GF-D8 (cell line): Measurements from ENCODE around the gene OR8H1.

Experiments used
- DNase-seq: peaks from one replicate; lab custom pipeline; 2025; lab: John Stamatoyannopoulos, UW

Gene OR8H1, protein sequence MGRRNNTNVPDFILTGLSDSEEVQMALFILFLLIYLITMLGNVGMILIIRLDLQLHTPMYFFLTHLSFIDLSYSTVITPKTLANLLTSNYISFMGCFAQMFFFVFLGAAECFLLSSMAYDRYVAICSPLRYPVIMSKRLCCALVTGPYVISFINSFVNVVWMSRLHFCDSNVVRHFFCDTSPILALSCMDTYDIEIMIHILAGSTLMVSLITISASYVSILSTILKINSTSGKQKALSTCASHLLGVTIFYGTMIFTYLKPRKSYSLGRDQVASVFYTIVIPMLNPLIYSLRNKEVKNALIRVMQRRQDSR

DNA sequence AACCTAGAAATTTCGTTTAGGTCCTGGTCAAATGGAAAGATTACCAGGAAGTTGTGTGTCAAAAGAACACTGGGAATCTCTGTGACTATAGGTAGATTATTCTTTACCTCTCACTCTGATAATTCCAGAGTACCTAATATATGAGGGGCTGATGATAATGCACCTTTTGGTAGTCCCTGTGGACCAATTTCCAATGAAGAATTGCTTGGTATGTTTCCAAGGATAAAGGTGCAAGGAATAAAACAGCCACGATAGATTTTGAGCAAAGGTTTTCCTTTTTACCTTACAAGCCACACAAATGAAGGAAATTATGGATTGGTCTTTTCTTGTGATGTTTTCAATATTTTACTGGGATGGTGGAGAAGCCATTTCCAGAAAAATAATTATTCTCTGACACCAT lies at the start of gene OR8H1:
Gene OR8H1, minus strand, starts transcription at position 101 of the 400 bp plus-strand sequence. CDS start 1,192 bp downstream, outside the sequence.
- no peak for DNase-seq

DNA sequence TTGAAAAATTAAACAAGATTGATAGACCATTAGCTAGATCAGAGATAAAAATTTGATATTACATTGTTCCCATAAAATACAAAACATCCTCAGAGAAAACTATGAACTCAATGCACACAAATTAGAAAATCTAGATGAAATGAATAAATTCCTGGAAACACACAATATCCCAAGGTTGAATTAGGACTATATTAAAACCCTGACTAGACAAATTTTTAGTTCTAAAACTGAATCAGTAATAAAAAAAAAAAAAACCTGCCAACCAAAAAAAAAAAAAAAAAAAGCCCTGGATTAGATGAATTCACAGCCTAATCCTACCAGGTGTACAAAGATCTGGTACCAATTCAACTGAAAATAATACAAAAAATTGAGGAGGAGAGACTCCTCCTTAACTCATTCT lies 48.2 kb upstream of the OR8H1 start:
- DNase-seq = no peak

DNA sequence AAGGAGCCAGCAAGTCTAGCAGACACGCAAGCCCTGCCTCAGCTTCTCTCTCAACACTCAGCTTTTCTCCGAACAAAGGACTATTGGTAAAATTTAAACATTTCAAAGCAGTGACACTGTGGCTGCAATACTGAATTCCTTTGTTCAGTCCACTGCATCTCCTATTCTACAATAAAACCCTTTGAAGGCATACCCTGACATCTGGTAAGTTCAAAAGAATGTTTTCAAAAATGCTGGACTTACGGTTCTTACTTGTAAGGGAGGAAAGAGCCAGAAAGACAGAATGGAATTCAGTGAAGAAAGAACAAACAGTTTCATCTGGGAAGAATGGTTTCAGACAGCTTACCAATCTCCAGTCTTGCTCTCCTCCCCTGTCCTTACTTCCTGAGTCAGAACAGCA lies 41.1 kb upstream of the OR8H1 start:
- DNase-seq = no peak

DNA sequence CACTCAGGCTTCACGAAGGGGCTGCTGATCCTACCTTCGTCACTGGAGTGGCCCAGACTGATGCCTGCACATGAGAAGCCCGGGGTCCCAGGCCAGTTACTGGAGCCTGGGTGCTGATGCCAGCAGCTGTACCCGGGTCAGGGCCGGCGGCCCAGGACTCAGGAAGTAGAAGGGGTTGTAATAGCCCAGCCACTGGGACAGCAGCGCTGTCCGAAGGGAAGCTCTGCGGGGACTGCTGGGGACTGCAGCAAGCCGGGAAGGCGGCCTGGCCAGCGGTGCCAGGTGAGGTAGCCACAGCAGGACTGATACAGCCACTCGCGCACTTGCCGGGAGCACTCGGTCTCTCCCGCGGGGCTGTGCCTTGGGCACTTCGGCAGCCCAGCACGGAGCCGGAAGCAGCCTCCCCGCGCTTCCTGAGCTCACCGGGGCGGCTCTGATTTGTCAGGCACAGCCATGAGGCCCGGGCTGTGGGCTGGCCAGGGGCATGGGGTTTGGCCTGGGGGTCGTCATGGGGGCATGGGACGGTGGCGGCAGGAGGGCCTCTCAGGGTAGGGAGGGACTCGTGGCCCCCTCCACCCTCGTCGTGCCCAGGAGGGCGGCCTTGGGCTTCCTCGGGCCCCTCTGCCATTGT lies 39.9 kb upstream of the OR8H1 start:
- no peak for DNase-seq

DNA sequence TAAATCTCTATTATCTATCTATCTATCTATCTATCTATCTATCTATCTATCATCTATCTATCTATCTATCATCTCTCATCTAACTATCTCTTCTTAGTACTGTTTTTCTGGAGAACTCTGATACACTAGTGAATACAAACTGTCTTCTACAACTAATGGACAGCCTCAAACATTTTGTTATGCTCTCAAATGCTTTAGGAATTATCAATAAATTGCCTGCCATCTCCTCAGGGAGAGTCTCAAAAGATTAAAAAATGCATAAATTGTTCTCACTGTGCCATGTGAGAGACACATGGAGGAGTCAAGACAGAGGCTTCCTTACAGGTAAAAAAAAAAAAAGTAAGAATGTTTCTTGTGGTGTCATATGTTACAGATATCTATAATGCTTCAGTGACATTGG lies 22.8 kb upstream of the OR8H1 start, which contains the start of gene OR8K3:
Gene OR8K3, plus strand, starts transcription at position 301 of the 400 bp plus-strand sequence. CDS start 3,163 bp downstream, outside the sequence.
- DNase-seq = no peak

DNA sequence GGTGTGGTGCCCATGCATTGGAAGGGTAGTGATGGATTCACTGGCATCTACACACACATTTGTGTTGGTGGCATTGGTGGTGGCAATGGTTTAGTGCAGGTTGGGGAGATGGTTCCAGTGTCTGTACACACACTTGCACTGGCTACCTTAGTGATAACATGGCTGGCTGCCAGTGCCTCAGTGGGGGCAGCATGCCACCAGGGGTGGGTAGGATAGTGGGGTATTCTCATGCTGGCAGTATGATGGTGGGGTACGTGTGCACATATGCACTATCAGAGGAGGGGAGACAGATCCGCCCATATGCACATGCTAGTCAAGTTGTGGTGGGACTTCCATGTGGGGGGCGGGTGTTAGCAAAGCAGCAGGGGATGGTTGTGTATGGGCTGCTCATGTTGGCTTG lies 15.8 kb upstream of the OR8H1 start:
- DNase-seq = no peak

DNA sequence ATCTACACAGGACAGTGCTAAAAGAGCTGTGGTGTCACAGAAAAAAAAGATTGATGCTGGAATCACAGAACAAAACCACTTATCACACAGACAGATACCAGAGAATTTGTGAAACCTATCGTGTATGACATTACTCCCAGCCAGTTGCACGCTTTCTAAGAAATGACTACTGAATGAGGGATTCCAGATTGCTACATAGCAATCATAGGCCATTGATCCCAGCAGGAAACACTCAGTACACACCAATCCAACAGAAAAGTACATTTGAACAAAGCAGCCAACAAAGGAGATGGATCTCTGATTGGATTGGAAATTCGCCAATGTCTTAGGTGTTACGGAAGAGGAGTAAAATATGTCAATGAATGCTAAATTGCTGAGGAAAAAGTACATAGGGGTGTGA lies 4.8 kb upstream of the OR8H1 start:
- DNase-seq = no peak

DNA sequence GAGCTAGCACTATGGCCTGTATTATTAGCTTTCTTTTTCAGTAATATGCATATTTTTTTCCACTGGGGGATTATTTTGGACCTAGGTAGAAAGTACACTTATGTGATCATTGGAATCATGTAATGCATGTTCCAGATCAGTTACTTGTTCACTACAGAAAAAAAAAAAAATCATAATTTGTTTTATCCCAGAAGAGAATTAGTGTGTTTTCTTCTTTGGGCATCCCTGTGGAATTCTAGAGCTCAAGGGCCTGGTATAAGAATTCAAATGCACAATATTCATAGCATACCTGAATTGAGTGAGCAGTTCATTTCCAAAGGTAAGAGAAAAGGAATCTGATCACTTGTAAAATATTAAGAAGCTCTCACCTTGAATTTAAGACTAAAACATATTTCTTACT lies 18.2 kb downstream of the OR8H1 start, which contains the start of gene OR5T1:
Gene OR5T1, plus strand, starts transcription at position 301 of the 400 bp plus-strand sequence. CDS start 1,485 bp downstream, outside the sequence.
- DNase-seq = no peak

DNA sequence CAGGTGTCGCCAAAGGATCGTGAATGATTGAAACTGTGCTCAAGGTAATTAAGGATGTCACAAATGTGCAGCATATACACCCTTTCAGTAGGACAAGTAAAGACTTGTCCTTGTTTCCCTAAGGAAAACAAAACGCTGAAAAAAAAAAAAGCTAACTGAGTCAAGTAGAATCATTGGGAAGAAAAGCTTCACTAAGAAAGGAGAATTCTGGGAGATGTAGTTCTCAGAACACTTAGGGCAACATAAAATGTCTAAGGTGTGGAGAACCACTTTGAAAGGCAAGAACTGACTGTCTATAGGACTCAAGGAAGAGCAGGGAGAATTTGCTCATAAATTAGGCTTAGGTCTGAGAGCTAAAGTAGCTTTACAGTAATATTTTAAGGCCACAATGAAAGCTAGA lies 21.0 kb downstream of the OR8H1 start:
- DNase-seq = no peak

DNA sequence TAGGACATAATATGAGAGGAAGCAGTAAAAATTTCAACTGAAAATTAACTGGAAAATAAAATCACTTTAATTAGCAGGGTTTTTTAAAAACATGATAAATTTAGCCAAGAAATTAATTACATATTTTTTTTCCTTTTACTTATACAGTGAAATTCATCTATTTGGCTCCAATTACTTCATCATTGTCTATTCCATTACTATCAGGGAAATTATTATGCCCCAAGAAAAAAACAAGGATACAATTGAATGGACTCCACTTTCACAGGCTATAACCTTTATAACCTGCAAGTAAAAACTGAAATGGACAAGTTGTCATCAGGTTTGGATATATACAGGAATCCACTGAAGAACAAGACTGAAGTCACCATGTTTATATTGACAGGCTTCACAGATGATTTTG lies 40.1 kb downstream of the OR8H1 start, which contains the start of gene OR5T3:
Gene OR5T3, plus strand, starts transcription at position 301 of the 400 bp plus-strand sequence. Its CDS starts 0 bp downstream, at position 301.
- DNase-seq = no peak
